Effector CD4-positive, alpha-beta T cell (primary cell): ENCODE results near the gene KIF5A.

ENCODE experiments used
- DNase-seq: peaks from one replicate; pipeline ENCODE4 v3.0.0-alpha.2; 2020

The KIF5A gene

DNA sequence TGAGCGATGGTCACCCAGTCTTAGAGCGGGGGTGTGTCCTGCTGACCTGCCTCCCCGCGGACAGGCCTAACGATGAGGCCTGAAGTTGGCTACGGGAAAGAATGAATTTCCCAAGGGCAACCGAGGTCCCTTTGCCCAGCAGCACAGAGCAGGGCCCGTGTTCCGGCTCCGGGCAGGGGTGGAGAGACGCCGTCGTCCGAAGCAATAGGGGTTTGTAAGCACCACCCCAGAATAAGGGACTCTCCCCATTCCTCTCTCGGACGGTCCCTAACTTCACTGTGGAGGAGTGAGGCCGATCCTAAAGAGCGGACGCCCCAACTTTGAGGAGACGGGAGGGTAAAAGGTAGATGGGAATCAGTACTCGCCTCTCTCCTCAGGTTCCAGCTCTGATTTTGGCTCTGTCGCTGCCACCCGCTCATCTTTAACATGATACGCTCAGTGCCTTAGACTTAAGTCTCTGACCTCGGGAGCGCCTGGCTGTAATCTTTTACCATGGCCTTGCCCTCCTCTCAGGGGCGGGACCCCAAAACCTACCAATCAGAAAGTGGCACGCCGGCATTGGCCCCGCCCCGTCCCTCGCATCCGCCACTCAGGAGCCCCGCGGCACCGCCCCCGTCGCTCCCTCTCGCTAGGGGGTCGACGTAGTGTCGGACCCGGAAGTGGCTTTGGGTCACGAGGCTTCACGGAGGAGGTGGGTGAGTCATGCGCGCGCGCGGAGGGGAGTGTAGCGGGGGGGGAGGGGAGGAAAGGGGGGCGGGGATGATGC lies 29.6 kb upstream of the KIF5A start, which contains the start of gene DDIT3:
Gene DDIT3, minus strand, starts transcription at position 462 of the 766 bp plus-strand sequence. CDS start 3,108 bp downstream, outside the sequence.
- DNase-seq, result peak; percentile 99

DNA sequence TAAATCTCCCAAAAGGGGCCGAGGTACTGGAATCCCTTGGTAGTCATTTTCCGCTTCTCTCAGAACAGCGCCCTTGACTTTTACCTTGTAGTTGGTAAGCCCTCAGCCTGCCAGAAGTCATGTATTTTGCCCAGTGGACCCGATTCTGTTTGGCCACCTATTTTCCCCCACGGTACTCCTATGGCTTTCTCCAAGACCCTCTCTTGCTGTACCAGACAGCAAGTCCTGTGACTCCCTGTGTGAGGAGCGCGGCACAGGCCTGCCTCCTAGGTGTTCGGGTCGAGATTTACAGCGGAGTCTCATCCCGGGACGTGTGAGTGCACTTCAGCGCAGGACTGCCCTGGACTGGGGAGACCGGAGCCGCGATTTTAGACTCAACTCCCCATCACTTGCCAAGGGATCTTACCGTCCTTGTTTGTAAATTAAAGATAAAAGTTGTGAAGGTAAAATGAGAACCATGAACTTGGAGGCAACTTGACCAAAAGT lies 28.3 kb upstream of the KIF5A start:
- peak; percentile 12 for DNase-seq

DNA sequence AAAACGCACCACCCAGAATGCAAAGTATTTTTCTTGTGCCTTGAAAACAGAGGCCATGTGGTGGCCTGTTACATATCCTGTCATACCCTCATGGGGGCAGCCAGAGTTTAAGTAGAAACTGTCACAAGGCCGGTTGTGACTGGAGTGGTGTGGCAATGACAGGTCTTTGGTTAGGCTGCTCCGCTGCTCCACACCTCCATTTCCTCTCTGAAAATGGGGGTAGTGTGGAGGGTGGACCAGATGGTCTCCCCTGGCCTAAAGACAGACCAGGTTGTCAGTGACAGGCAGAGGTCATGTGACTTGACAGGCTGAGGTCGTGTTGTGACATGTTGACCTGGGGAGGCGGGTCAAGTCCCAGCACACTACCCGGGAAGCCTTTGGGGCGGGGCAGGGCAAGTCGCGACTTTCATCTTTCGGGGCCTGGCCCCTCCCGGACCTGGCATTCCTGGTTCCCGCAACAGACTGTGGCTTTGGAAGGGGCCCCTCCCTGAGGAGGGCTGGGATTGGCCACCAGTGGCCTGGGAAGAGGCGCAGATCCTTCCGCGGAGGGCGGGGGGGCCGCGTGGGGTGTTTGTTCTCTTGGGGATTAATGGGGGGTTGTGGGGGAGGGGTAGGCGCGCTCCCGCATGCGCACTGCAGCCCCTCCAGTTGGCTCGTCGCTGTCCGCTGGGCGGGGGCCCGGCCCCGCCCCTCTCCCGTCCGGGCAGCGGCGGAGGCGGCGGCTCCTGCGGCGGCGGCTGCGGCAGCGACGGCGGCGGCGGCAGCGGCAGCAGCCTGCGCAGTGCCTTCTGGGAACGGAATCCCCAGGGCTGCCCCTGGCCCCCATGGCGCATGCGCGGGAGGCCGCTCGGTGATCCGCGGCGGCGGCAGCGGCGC lies 27.6 kb upstream of the KIF5A start, which contains the start of gene MBD6:
Gene MBD6, plus strand, starts transcription at position 814 of the 876 bp plus-strand sequence. CDS start 1,480 bp downstream, outside the sequence.
- peak; percentile 86 for DNase-seq

DNA sequence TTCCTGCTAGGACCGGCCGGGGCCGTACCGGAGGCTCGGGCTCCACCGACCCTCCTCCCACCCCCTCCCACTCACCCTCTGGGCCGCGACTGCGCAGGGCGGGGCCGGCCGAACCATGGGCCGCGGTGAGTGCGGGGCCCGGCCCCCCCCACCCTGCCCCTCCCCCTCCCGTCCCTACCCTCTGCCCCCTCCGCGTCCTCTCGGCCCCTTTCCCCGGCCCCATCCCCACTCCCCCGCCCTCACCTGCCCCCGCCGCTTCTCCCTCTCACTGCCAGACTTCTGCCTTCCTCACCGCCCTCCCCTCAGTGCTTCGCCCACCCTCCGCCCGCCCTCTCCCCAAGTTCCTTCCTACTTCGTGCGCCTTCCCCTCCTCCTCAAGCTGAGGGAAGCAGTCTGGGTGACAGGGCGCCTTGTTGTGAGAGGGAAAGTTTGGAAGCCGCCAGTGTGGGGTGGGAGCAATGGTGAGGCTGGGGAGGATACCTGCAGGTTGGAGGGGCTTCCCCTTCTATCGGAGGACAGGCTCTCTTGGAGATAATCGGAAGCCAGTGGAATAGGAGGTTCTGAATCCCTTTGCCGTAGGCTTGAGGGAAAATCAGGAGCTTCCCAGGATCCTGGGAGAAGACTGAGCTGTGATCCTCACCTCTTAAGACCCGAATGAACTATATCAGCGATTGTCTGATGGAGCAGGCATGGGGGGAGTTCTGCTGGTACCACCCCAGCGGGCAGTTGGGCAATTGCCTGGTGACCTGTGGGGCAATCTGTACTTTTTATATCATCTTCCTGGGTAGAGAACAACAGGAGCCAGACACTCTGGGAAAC lies 26.7 kb upstream of the KIF5A start:
- DNase-seq, result peak; percentile 45

DNA sequence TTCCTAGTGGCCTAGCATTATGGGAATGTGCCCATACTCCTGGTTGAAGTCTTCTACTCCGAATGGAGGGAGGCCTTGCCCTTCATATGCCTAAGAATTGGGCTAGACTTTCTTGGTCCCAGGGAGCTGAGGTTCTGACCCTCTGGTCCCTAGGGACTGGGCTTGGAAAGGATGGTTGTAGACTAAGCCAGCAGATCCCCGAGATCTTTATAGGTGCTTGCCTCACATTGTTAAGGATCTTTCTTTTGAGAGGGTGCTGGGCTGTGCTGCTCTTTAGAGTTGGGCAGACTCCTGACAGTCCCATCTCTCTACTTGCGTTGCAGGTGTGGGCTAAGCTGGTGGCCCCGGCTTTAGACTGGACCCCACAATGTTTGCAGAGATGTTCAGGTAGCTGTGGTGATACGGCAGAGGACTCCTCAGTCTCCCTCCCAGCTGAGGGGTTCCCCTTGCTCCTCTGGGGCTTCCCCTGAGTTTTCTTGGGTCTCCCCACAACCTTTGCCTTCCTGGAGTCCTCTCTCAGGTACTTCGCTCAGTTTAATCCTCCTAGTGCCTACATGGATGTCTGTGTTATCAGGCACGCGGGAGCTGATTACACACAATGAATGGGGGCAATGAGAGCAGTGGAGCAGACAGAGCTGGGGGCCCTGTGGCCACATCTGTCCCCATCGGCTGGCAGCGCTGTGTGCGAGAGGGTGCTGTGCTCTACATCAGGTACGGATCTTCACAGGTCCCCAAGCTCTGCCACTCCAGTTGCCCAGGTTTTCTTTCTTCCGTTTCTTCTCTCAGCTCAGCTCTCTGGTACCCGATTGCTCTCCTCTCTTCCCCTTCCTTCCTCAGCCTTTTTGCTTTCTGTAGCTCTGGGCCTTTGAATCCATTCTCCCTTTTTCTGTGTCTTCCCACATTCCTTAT lies 25.9 kb upstream of the KIF5A start:
- peak; percentile 14 for DNase-seq

- no peak for DNase-seq
Measured at GRCh38 chr12:57524814-57525614, 24.8 kb upstream of the KIF5A start.

- no peak for DNase-seq
Measured at GRCh38 chr12:57525615-57526383, 24.0 kb upstream of the KIF5A start.

DNA sequence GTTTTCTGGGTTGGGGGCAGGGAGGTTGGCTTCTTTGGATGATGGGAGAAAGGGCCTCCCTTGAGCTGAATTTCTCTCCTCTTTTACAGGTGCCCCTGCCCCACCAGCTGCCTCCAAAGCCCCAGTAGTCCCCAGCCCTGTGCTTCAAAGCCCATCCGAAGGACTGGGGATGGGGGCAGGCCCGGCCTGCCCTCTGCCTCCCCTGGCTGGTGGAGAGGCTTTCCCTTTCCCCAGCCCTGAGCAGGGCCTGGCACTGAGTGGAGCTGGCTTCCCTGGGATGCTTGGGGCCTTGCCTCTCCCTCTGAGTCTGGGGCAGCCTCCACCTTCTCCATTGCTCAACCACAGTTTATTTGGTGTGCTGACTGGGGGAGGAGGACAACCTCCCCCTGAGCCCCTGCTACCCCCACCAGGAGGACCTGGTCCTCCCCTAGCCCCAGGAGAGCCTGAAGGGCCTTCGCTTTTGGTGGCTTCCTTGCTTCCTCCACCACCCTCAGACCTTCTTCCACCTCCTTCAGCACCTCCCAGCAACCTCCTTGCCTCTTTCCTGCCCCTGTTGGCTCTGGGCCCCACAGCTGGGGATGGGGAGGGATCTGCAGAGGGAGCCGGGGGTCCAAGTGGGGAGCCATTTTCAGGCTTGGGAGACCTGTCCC lies 23.2 kb upstream of the KIF5A start:
- no peak for DNase-seq

- no peak for DNase-seq
Measured at GRCh38 chr12:57527184-57527583, 22.7 kb upstream of the KIF5A start.

DNA sequence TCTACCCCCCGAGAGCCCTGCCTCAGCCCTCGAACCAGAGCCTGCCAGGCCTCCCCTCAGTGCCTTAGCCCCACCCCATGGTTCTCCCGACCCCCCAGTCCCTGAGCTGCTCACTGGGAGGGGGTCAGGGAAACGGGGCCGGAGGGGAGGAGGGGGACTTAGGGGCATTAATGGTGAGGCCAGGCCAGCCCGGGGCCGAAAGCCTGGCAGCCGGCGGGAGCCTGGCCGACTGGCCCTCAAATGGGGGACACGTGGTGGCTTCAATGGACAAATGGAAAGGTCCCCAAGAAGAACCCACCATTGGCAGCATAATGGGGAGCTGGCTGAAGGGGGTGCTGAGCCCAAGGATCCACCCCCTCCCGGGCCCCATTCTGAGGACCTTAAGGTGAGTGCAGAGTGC lies 21.7 kb upstream of the KIF5A start:
- DNase-seq, result no peak

DNA sequence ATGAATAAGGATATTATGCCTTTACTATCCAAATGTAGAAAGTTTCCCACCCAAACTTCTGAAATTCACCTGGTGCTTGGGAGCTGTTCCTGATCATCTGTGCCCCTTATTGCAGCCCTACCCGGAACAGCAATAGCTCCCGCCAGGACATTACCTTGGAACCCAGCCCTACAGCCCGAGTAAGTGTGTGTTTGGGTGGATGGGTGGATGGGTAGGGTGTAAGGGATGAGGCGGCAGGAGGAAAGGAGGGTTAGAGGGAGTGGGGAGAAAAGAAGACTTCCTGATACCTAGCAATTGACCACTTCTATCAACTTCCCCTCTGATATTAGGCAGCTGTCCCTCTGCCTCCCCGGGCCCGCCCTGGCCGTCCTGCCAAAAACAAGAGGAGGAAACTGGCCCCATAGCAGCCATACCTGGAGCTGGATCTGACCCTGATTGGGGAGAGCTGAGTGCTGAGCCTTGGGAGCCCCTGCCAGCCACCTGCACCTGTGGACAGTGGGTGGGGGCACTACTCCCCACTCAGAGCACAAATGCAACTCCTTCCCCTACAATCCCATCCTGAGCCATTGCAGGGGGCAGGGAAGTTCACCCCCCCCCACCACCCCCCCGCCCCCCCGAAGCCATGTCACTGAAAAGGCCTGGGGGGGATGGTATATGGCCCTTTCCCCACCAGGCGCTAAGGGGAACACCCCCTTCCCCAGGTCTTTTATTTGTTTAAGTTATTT lies 20.9 kb upstream of the KIF5A start:
- DNase-seq, result no peak

DNA sequence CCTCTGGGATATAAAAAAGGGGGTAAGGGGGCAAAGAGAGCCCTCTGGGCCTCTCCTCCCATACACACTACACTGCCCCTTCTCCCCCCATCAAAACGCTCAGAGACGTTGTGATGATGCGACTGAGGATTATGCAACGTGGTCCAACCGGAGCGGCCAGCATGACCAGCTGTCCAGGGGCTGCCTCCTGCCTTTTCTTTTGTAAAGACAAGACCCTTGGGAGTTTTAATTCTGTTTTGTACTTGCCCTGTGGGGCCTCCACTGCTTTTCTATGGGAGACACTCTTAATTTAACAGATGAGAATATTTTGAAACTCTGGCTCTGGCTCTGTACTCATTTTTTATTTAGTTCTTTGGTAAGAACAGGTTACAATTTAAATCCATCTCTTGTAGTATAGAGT lies 20.0 kb upstream of the KIF5A start:
- DNase-seq, result no peak

DNA sequence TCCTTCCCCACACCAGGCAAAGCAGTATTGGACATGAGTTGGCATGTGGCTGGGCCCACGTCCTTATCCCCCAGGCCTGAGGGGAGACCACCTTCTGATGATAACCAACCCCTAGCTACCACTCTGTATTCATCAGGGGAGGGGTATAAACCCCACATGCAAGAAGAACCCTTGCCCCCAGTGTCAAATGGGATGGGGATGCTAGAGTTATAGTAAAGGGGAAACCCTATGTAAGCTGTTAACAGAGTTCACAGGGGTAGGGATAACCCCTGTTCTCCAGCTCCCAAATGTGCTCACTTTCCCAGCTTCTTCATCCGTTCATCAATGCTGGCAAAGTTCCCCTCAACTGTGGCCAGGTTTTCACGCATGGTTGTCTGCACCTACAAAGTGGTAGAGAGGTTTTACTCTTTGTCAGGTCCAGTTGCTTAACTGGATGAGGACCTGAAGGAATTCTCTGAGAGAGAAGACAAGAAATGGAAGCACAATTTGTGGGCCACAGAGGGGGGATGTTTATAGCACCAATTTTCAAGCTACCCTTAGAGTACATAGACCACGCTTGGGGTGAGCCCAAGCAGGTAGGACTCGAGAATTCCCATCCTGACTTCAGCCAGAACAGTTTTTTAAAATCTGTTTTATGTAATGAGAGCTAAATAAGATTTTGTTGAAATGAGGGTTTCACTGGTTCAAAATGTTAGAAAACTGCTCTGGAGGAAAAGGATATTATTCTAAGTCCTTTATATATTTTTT lies 19.3 kb upstream of the KIF5A start:
- DNase-seq, result no peak

DNA sequence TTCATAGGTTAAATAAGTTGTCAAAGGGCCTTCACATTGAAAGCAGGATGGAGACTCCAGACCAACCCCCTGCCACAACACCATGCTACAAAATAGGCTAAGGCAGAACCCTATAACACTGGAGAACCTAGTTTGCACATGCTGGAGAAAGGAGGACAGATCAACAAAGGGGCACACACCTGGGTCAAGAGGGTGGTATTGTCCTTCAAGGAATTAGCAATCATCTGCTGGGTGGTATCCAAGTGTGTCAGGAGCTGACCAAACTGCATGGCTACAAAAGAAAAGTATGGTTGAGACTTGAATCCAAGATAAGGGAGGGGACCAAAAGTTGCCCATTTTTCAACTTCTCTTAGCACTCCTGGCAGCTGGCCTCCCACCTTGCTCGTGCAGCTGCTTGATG lies 18.0 kb upstream of the KIF5A start:
- DNase-seq, result no peak

- DNase-seq, result no peak
Measured at GRCh38 chr12:57533108-57533507, 16.7 kb upstream of the KIF5A start.

DNA sequence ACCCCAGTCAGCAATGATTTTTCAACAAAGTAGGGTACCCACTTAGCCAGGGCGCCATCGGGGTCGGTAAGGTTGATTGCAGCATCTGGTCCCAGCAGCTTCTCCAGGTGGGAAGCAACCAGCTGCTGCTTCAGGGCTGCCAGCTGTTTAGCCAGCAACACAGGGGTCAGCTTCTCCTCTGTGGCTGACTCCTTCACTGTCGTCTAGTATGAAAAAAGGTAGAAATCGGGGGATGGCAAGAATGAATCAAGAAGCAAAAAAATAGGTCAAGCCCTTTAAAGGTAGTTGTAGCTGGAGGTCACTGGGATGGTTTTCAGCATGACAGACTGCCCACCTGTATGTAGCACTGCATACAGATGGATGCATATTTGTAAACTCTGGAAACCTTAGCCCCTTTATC lies 15.6 kb upstream of the KIF5A start:
- DNase-seq, result no peak

DNA sequence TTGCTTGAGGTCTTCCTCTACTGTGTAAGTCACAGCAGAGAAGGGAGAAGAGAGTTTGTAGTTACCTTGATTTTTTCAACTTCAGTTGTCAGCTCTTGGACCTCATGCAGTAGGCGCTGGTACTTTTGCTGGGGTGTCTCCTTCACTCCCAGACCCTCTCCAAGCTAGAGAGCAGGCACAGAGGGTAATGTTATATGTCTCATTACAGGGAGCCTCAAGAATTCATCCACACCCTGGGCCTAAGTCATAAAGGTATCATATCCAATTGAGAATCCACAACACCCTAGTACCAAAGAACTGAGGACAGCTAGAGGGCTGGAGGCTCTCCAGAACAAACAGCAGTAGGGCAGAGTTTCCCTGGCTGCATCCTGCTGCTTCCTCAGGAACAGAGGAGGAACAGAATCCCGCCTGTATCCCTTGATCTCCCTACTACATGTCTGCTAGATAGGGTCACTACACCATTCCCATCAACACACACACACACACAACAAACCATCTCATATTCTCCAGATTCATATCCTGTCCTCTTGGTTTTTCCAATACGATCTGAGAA lies 14.8 kb upstream of the KIF5A start:
- no peak for DNase-seq
